ENCODE results near the gene SPINT1. TPM values are rescaled to one million over a fixed set of nuclear protein-coding genes. Genes with fewer than 3 reads are reported as not detected.

Gene SPINT1
- total RNA-seq, 1 donor from 2014 or later: 6.0 TPM

DNA sequence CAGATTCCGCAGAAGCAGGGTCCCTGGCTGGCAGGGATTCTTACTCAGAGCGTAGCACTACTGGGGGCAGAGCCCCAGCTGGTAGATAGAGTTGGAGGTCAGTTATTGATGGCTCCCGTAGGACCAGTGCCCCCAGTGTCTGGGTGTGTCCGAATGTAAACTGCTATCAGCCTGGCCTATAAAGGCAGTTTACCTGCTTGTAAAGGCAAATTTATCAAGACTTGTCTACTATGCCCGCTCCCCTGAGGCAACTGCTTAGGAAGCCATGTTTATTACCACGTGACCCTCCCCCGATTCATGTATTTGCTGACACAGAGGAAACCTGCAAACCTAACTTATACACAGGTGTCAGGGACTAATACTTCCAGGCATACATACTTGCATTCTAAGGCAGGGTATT lies 14.7 kb upstream of the SPINT1 start:
- peaks cover 3% of the 10 kb centered on the region for H3K9me3 Mint-ChIP-seq (ENCODE audit: unreplicated experiment)
- H3K4me3 Mint-ChIP-seq (ENCODE audit: unreplicated experiment): no peak overlapping the region
- no peaks in the 10 kb centered on the region for H3K36me3 Mint-ChIP-seq (ENCODE audit: unreplicated experiment)
- TF ChIP-seq, protein P1, sequence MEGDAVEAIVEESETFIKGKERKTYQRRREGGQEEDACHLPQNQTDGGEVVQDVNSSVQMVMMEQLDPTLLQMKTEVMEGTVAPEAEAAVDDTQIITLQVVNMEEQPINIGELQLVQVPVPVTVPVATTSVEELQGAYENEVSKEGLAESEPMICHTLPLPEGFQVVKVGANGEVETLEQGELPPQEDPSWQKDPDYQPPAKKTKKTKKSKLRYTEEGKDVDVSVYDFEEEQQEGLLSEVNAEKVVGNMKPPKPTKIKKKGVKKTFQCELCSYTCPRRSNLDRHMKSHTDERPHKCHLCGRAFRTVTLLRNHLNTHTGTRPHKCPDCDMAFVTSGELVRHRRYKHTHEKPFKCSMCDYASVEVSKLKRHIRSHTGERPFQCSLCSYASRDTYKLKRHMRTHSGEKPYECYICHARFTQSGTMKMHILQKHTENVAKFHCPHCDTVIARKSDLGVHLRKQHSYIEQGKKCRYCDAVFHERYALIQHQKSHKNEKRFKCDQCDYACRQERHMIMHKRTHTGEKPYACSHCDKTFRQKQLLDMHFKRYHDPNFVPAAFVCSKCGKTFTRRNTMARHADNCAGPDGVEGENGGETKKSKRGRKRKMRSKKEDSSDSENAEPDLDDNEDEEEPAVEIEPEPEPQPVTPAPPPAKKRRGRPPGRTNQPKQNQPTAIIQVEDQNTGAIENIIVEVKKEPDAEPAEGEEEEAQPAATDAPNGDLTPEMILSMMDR (IDR thresholded peaks at IDR 0.05; ENCODE audit: partially characterized antibody, unreplicated experiment): no peak
- H3K4me1 Mint-ChIP-seq (ENCODE audit: low read depth, unreplicated experiment): no peaks in the 10 kb centered on the region
- no peak for DNase-seq
- H3K27ac Mint-ChIP-seq (ENCODE audit: unreplicated experiment): no peak overlapping the region
- peaks cover 2% of the 10 kb centered on the region for H3K27me3 Mint-ChIP-seq (ENCODE audit: unreplicated experiment)

DNA sequence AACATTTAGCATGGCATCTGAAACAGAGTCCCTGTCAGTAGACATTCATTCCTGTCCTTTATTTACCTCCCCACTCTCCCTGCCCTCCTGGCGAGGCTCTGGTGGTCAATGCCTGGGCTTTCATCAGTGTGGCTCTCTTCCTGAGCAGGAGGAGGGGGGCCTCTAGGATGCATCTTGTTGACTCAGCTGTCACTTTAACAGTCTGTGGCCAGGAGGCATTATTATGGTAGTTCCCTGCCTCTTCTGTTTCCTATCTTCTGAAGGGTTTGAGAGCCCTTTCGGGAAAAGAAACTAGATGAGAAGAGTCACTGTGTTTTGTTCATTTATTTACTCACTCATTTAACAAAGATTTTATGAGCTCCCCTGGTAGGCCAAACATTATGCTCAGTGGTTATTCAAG lies 13.0 kb upstream of the SPINT1 start:
- Mint-ChIP-seq H3K9me3 (ENCODE audit: unreplicated experiment) (peaks cover 3% of the 10 kb centered on the region), H3K27me3 (ENCODE audit: unreplicated experiment) (no peaks in the 10 kb centered on the region), H3K27ac (ENCODE audit: unreplicated experiment) (no peak overlapping the region), H3K4me1 (ENCODE audit: low read depth, unreplicated experiment) (no peaks in the 10 kb centered on the region), H3K4me3 (ENCODE audit: unreplicated experiment) (no peak overlapping the region), H3K36me3 (ENCODE audit: unreplicated experiment) (no peaks in the 10 kb centered on the region)
- TF ChIP-seq, protein P1 (IDR thresholded peaks at IDR 0.05; ENCODE audit: partially characterized antibody, unreplicated experiment): no peak
- no peak for DNase-seq

DNA sequence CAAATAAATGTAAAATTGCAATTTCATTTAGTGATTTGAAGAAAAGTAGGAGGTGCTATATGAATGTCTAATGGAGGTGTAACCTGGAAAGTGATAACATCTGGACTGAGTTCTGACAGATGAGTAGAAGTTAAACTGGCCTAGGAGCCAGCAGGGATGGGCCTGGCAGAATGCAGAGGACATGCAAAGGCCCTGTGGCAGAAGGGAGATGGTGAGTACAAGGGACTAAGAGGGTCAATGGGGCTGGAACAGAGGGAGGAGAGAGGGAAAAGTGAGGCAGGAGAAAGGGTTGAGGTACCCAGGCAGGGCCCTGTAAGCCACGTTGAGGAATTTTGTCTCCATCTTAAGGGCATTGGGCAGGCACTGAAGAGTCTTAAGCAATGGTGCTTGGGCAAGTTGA lies 12.0 kb upstream of the SPINT1 start:
- TF ChIP-seq, protein P1 (IDR thresholded peaks at IDR 0.05; ENCODE audit: partially characterized antibody, unreplicated experiment): no peak
- peaks cover 3% of the 10 kb centered on the region for H3K9me3 Mint-ChIP-seq (ENCODE audit: unreplicated experiment)
- H3K4me3 Mint-ChIP-seq (ENCODE audit: unreplicated experiment): no peak overlapping the region
- H3K4me1 Mint-ChIP-seq (ENCODE audit: low read depth, unreplicated experiment): no peaks in the 10 kb centered on the region
- H3K27me3 Mint-ChIP-seq (ENCODE audit: unreplicated experiment): peaks cover 3% of the 10 kb centered on the region
- no peak for DNase-seq
- H3K27ac Mint-ChIP-seq (ENCODE audit: unreplicated experiment): no peak overlapping the region
- no peaks in the 10 kb centered on the region for H3K36me3 Mint-ChIP-seq (ENCODE audit: unreplicated experiment)

DNA sequence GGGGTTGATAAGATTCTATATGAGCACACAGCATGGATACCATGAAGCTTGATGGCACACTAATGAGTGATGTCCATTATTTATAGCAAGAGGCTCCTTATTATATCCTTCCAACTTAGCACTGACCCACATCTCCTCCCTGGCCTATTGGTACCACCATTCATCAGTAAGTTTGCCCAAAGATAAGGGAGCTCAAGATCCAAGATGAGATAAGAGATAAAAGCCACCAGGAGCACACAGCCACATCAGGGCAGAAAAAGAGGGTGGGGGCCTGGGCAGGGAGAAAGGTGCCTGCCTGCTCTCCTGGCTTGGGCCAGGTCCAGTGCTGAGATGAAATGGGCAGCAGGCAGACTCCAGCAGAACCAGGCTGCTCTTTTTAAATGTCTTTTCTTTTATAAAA lies 10.9 kb upstream of the SPINT1 start:
- H3K4me3 Mint-ChIP-seq (ENCODE audit: unreplicated experiment): no peak overlapping the region
- peaks cover 3% of the 10 kb centered on the region for H3K9me3 Mint-ChIP-seq (ENCODE audit: unreplicated experiment)
- no peaks in the 10 kb centered on the region for H3K4me1 Mint-ChIP-seq (ENCODE audit: low read depth, unreplicated experiment)
- no peak for DNase-seq
- peaks cover 3% of the 10 kb centered on the region for H3K27me3 Mint-ChIP-seq (ENCODE audit: unreplicated experiment)
- no peaks in the 10 kb centered on the region for H3K36me3 Mint-ChIP-seq (ENCODE audit: unreplicated experiment)
- TF ChIP-seq, protein P1 (IDR thresholded peaks at IDR 0.05; ENCODE audit: partially characterized antibody, unreplicated experiment): no peak
- H3K27ac Mint-ChIP-seq (ENCODE audit: unreplicated experiment): no peak overlapping the region

DNA sequence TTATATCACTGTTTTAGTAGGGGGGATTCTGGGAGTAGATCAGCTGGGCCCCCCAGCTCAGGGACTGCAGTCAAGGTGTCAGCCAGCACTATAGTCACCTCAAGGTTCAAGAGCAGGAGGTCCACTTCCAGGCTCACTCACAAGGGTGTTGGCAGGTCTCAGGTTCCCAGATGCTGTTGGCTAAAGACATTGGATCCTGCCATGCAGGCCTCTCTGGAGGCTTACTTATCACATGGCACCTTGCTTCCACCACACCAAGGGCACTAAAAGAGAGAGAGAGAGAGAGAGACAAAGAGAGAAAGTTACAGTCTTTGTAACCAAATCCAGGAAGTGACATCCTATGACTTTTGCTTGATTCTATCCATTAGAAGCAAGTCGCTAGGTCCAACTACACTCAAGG lies 7.8 kb upstream of the SPINT1 start:
- peaks cover 3% of the 10 kb centered on the region for H3K27me3 Mint-ChIP-seq (ENCODE audit: unreplicated experiment)
- DNase-seq: no peak
- no peaks in the 10 kb centered on the region for H3K36me3 Mint-ChIP-seq (ENCODE audit: unreplicated experiment)
- H3K9me3 Mint-ChIP-seq (ENCODE audit: unreplicated experiment): peaks cover 3% of the 10 kb centered on the region
- no peak overlapping the region for H3K4me3 Mint-ChIP-seq (ENCODE audit: unreplicated experiment)
- TF ChIP-seq, protein P1 (IDR thresholded peaks at IDR 0.05; ENCODE audit: partially characterized antibody, unreplicated experiment): no peak
- no peak overlapping the region for H3K27ac Mint-ChIP-seq (ENCODE audit: unreplicated experiment)
- no peaks in the 10 kb centered on the region for H3K4me1 Mint-ChIP-seq (ENCODE audit: low read depth, unreplicated experiment)

Measured in glutamatergic neuron (in vitro differentiated cells).